Lower leg skin (tissue), 3 donors: ENCODE measurements around the gene C1orf185.

ENCODE experiments used
- POLR2A ChIP-seq, 2 donors: fragments of 450-650 bp; IDR thresholded peaks; one replicate each; pipeline ENCODE4 v1.6.1; 2016 to 2017; ENCODE audit warnings: antibody characterized with exemption in 2 of 2, mild to moderate bottlenecking in 1 of 2, moderate library complexity in 1 of 2
- TF ChIP-seq, protein P1 (sequence below), 3 donors: fragments of 450-650 bp; IDR thresholded peaks; one replicate each; pipeline ENCODE4 v1.5.1; 2016; ENCODE audit warnings: antibody characterized with exemption in 3 of 3, mild to moderate bottlenecking in 3 of 3, moderate library complexity in 2 of 3

DNA sequence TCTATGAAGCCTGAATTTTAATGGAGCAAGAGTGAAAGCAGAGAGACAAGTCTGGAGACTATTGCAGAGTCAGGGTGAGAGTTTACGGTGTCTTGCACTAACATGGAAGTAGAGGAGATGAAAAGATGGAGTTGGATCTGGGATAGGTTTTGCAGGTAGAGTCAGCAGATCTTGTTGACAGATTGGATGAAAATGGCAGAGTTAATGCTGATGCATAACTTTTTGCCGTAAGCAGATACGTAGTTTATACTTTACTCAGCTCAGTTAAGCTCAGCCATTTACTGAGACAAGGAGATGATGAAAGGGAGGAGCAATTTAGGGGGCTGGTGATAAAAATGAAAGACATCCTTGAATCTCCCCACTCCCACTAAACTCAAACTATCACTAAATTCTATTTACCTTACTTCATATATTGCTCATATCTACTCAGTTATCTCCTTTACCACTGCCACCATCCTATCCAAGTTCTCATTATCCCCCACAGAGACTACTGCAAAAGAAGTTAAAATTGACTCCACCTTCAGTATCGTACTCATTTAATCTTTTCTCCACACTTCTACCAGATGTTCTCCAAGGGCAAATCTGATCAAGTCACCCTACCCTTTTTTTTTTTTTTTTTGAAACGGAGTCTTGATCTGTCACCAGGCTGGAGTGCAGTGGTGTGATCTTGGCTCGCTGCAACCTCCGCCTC is 13.8 kb downstream of the C1orf185 start:
- TF ChIP-seq, protein P1, sequence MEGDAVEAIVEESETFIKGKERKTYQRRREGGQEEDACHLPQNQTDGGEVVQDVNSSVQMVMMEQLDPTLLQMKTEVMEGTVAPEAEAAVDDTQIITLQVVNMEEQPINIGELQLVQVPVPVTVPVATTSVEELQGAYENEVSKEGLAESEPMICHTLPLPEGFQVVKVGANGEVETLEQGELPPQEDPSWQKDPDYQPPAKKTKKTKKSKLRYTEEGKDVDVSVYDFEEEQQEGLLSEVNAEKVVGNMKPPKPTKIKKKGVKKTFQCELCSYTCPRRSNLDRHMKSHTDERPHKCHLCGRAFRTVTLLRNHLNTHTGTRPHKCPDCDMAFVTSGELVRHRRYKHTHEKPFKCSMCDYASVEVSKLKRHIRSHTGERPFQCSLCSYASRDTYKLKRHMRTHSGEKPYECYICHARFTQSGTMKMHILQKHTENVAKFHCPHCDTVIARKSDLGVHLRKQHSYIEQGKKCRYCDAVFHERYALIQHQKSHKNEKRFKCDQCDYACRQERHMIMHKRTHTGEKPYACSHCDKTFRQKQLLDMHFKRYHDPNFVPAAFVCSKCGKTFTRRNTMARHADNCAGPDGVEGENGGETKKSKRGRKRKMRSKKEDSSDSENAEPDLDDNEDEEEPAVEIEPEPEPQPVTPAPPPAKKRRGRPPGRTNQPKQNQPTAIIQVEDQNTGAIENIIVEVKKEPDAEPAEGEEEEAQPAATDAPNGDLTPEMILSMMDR (IDR thresholded peaks at IDR 0.05): no peak
- no peak for TF ChIP-seq POLR2A (IDR thresholded peaks at IDR 0.05)
